Fibroblast of skin of left biceps (primary cell): ENCODE measurements around the gene SEC63.
"Not testable (repeated sequence)": the region's sequence is repeated elsewhere in the genome, so short reads cannot be mapped to it uniquely, and the experiment has no call there.

ENCODE experiments used
- DNase-seq, 2 experiments: peaks; one replicate each; pipeline ENCODE4 v3.0.0-alpha.2; 2013; ENCODE audit warnings: low read depth in 2 of 2

The SEC63 gene

DNA sequence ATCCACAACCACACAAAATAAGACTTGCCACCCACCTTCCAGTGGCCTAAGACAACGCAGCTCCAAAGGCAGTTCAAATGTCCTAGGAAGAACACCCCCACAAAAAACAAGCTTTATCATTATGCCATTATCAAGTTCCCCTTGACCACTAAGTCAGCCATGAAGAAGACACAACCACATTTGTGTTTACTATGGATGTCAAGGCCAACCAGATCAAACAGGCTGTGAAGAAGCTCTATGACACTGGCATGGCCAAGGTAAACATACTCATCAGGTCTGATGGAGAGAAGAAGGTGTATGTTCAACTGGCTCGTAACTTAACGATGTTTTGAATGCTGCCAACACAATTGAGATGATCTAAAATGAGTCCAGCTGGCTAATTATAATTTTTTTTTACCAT is 26.1 kb downstream of the SEC63 start:
- no peak for DNase-seq

DNA sequence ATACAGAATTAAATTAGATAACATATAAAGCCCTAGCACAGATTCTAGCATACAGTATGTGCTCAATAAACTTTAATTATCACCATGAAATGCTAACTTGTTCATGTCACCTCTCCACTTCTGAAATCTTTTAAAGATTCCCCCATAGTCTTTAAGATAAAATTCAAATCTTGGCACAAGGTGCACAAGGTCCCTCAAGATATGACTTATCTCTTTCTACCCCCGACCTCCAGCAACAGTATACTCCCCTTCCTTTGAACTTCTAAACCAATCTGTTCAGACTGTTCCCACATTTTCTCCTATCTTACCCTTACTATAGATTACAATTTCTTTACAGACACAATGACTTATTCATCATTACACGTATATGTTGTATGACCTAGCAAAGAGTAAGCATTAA is 29.0 kb downstream of the SEC63 start:
- DNase-seq = no peak

DNA sequence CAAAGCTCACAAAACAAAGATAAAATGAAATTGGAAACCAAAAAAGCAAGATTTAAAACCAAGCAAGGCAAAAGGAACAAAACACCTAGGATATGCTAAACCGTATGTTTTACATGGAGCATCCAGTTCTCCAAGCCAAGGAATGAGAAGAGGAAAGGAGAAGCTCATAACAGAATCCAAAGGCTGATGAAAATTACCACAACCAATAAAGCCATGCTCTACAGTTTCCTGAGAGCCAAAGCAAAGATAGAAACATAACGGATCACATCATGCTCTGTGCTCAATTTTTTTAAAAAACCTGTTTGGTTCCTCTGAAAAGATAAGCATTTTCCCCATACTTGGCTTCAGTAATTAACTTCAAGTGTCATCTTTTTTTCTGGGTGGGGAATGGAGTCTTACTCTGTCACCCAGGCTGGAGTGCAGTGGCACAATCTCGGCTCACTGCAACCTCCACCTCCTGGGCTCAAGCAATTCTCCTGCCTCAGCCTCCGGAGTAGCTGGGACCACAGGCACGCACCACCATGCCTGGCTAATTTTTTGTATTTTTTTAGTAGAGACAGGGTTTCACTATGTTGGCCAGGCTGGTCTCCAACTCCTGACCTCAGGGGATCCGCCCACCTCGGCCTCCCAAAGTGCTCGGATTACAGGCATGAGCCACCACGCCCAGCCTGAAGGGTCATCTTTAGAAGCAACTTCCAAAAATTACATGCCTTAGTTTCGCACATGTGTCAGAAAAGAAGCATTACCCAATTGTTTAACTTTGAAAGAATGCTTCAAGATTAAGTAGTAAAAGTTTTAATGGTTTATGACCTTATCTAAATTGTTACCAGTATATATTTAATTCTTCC is 31.1 kb downstream of the SEC63 start:
- not testable (repeated sequence) for DNase-seq

DNA sequence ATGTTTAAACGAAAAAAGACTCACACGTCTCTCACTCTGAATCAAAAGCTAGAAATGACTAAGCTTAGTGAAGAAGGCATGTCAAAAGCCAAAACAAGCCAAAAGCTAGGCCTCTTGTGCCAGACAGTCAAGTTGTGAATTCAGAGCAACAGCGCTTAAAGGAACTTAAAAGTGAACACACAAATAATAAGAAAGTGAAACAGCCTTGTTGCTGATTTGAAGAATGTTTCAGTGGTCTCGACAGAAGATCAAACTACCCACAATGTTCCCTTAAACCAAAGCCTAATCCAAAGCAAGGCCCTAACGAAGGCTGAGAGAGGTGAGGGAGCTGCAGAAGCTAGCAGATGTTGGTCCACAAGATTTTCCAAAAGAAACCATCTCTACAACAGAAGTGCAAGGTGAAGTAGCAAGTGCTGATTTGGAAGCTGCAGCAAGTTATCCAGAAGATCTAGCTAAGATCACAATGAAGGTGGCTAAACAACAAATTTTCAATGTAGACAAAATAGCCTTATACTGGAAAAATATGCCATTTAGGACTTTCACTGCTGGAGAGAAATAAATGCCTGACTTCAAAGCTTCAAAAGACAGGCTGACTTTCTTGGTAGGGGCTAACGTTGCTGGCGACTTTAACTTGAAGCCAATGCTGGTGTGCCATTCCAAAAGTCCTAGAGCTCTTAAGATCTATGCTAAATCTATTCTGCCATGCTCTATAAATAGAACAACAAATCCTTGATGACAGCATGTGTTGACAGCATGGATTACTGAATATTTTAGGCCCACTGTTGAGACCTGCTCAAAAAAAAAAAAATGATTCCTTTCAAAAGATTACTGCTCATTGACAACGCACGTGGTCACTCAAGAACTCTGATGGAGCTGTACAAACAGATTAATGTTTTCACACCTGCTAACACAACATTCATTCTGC is 40.3 kb downstream of the SEC63 start:
- no peak for DNase-seq

DNA sequence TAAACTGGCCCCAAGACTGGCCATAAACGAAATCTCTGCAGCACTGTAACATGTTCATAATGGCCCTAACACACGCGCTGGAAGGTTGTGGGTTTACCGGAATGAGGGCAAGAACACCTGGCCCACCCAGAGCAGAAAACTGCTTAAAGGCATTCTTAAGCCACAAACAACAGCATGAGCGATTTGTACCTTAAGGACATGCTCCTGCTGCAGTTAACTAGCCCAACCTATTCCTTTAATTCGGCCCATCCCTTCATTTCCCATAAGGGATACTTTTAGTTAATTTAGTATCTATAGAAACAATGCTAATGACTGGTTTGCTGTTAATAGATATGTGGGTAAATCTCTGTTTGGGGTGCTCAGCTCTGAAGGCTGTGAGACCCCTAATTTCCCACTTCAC is 41.0 kb downstream of the SEC63 start:
- DNase-seq = not testable (repeated sequence)

DNA sequence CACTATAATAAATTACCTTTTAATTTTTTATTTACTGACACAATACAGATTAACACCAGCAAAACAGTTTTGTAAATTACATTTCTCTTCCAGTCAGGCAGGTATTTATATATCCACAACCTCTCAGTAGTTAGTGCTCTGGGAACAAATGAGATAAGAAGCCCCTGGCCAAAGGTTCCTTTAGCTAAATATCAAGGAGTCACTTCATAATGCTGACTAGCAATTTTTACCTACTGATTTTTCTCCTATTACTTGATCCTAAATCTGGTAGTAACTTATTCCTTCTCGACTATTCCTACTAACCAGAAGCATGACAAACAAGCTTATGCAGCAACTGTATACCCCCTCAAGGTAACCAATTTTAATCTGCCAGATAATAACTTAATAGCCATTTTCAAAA is 46.3 kb downstream of the SEC63 start:
- DNase-seq = no peak

DNA sequence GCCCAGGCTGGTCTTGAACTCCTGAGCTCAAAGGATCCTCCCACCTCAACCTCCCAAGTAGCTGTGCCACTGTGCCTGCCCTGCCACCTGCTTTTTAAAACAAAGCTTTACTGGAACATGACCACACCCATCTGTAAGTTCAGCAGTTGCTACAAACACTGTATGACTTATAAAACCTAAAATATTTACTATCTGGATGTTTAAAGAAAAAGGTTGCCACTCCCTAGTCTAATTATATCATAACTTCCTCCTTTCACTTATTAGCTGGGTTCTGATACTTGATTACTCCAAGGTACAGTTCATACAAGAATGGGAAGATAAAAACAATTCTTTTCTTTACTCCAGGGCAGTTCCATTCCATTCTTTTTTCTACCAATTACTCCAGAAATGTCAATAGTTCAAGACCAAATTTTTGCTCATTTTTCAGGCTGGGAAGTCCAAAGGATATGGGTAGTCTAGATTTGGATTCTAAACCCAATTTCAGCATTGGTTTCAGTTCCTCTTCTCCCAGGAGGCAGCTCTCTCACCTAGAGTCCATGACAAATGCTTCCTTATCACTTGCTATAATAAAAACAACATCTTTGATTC is 63.1 kb downstream of the SEC63 start:
- DNase-seq = no peak

DNA sequence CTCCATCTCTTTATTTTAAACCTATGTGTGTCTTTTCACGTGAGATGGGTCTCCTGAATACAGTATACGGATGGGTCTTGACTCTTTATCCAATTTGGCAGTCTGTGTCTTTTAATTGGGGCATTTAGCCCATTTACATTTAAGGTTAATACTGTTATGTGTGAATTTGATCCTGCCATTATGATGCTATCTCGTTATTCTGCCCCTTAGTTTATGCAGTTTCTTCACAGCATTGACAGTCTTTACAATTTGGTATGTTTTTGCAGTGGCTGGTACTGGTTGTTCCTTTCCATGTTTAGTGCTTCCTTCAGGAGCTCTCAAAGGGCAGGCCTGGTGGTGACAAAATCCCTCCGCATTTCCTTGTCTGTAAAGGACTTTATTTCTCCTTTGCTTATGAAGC is 67.6 kb downstream of the SEC63 start:
- not testable (repeated sequence) for DNase-seq

DNA sequence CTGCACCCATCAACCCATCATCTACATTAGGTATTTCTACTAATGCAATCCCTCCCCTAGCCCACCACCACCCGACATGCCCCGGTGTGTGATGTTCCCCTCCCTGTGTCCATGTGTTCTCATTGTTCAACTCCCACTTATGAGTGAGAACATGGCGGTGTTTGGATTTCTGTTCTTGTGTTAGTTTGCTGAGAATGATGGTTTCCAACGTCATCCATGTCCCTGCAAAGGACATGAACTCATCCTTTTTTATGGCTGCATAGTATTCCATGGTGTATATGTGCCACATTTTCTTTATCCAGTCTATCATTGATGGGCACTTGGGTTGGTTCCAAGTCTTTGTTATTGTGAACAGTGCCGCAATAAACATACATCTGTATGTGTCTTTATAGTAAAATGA is 72.1 kb downstream of the SEC63 start:
- DNase-seq = not testable (repeated sequence)

DNA sequence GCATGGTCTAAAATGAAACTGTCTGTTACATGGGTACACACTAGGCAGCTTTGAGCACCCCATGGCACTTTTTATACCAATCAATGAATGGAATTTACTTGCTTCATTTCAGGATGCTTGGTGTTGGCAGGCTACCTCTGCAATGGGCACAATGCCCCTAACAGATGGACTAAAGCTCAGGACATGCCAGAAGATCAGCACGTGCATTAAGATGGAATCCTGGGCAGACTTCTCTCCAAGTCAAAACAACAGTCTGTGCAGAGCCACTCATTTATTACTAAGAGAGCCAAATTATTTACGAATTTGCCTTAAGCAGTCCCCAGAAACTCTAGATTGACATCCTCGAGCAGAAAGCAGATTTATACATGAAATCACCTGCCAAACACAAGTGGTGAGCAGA is 78.1 kb downstream of the SEC63 start:
- no peak for DNase-seq

DNA sequence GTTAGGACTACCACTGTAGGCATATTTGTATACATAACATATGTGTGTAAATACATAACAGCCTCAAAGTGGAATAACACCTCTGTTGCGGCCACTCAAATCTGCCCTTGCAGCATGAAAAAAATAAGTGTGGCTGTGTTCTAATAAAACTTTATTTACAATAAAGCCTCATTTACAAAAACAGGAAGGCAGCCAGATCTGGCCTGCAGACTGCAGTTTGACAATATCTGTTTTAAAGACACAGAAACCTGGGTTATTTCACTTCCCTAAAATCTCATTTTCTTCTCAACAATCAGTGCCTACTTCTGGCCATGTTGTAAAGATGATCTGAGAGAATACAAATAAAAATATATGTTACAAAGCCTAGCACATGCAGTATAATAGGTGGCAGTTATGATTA is 80.0 kb downstream of the SEC63 start:
- no peak for DNase-seq

DNA sequence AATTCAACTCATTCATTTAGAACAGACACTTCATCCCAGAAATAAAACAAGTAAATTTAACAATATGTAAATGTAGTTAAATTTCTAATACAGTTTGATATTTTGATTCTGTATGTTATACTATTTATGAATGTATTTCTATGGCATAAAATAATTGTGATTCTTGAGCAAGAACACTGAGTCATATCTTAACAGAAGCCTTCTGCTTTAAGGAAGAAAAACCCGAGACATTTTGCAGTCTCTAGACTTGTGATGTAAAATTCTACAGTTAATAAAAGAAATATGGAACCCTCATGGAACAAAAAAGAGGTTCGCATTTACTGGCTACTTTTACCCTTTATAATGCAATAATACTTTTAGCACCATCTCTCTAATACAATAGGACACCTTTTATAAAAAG is 86.0 kb downstream of the SEC63 start:
- no peak for DNase-seq

DNA sequence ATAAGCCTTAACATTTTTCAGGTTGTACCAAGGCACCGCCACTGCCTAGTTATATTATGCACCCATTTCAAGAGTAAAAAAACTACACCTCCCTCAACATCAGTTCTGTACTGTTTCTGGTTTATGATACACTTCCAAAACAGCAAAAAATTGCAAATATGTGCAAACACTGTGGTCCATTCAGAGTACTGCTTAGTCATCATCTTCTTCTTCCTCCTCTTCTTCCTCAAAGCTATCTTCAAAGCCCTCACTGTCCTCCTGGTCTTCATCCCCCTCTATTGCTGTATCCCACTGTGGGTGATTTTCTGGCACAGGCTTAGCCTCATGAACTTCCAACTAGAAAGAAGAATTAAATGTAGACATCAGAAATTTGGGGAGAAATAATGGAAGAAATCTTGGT is 86.5 kb downstream of the SEC63 start:
- DNase-seq = not testable (repeated sequence)

DNA sequence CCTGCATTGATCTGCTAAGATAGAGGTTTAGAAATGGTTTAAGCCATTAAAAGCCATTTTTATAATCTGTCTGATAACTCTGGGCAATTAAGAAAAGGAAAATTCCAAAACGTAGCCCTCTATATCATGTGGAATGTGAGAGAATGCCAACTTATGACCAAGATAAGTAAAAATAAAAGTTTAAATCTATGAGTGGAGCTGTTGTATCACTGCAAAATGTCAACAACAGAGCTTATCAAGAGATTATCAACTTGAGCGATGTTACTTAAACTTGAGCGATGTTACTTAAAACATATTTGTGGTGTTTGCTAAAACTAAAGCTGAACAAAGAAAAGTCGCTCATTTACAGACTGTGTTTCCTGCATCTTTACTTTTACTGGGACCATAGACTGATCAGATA is 87.0 kb downstream of the SEC63 start:
- no peak for DNase-seq

DNA sequence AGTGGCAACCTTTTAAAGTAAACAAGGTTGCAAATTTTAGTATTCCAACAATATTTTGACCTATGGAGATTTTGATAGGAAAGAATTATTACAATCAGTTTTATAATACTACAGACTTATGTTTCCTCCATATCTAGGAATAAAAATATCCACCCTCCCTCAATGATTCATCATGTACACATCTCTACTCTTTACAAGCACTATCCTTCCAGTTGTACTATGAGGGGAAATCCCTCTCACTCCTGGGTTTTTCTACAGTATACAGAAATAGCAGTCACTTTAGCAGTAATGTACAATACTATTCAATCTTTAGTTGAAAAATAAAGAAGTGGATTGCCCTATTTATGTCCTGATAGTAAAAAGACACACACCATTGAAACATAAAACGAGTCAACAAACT is 87.6 kb downstream of the SEC63 start:
- DNase-seq = no peak

DNA sequence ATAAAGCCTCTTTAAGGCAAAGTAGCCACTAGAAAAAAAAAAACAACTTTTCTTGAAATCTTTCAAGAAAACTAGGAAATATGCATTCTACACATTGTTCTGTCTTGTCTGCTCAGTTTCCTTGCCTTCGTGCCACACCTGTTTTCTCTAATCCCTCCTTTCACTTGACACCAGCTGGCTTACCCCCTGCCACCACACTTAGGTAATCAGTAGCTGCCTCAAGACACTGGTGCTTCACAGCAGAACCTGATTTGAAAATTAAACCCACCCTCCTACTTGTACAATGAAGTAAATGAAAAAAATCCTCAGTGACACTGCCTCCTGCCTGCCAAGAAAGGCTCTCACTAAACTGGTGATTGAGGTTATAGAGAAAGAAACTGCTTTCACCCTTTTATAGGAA is 88.1 kb downstream of the SEC63 start:
- DNase-seq = no peak

DNA sequence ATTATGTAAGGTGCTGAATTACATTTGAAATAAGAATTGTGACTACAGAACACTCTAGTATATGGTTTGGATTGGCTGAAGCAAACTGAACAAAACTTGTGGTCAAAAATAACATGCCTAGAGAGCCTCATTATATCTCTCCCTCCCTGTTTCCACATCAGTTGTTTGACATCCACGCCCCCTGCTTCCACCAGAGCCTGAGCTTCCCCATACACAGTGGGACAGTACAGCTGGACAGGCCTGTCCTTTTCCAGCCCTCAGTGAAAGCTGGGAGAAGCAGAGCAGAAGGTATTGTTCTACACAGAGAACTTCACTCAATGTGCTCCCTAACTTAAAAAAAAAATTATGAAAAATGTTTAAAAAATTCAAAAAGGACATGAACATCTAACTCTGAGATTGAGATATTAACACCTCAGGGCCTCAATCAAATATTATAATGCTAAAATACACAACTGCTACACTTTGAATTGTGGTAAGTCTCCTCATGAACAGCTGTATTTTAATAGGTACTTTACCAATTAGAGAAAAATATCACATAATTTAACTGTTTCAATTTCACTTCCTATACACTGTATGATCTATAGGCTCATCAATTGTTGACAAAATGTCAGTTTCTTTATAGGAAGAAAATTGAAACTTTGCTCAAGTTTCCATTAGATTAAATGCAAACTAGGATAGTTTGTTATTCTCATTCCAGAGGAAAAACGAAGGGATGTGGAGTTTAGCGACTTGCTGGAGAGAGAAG is 89.0 kb downstream of the SEC63 start:
- DNase-seq = no peak

DNA sequence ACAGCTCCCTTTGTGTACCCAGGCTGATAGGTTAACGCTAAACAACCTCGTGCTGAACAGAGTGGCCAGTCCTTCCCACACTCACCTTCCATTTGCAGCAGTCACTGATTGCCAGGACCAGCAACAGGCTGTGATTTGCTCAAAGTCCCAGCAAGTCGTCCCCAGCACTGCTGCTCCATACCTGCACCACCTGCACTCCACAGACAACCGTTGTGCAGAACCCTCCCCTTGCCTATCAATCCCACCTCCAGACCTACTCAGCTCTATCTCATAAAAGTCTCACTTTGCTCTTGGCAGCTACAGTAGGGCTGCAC is 90.7 kb downstream of the SEC63 start:
- no peak for DNase-seq

DNA sequence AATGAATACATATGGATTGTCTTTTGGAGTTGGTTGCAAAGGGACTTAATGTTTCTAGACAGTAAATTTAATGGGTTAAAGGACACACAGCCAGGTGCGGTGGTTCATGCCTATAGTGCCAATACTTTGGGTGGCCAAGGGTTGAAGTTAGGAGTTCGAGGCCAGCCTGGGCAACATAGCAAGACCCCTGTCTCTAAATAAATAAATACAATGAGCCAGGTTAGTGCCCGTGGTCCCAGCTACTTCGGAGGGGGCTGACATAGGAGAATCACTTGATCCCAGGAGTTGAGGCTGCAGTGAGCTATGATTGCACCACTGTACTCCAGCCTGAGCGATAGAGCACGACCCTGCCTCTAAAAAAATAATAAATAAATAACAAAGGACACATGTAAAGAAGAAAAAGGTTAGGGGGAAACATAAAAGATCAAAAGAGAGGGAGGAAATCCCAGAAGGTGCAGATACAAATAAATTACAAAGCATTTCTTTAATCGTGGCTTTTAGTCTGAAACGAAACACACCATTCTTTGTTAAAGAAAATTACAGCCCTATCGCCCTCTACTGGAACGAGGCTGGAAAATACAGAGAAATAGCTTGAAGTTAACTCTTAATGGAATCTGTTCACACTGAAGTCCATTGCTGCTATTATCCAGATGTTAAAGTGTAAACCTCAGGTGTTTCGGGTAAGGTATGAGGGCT is 91.3 kb downstream of the SEC63 start:
- no peak for DNase-seq

DNA sequence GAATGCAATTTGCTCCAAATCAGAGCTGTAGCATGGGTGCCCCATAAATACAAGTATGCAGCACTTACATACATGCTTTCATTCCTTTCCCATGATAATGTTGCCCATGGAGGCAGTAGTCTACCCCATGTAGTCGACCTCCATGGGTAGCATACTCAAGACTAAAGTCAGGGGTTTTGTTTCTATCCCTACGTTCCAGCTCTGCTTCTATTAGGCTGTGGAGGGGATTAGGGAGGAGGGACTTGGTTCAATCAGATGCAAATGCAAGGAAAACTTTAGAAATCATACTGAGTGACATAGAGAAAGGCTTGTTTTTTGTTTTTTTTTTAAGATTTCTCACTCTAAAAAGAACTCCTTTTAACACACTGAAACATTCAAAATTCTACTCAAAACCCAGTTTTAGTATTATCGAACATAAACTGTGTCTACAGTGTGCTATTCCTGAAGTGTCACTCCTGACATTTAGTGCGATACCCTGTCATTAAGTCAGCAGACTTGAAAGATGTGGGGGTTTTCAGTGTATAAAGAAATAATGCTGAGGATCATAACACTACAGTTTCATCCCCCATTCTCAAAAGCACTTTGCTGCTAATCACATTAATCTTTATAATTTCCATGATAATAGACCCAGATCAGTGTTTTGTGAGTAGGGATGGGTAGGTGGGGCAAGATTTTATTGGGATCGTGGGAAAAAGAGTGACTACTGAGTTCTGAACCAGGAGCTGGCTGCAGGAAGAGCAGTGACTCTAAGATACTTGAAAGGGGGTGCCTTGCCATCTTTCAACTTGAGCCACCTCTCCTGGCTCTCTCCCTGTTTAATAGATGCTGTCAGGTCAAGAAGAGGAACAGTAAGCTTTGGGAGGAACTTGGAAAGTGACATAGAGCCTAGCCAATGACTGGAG is 93.5 kb downstream of the SEC63 start:
- no peak for DNase-seq
